ENCODE data around the gene ASB7.

- TF ChIP-seq, protein P1, sequence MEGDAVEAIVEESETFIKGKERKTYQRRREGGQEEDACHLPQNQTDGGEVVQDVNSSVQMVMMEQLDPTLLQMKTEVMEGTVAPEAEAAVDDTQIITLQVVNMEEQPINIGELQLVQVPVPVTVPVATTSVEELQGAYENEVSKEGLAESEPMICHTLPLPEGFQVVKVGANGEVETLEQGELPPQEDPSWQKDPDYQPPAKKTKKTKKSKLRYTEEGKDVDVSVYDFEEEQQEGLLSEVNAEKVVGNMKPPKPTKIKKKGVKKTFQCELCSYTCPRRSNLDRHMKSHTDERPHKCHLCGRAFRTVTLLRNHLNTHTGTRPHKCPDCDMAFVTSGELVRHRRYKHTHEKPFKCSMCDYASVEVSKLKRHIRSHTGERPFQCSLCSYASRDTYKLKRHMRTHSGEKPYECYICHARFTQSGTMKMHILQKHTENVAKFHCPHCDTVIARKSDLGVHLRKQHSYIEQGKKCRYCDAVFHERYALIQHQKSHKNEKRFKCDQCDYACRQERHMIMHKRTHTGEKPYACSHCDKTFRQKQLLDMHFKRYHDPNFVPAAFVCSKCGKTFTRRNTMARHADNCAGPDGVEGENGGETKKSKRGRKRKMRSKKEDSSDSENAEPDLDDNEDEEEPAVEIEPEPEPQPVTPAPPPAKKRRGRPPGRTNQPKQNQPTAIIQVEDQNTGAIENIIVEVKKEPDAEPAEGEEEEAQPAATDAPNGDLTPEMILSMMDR (IDR thresholded peaks at IDR 0.05; ENCODE audit: poor library complexity, severe bottlenecking): no peak
- no peak for TF ChIP-seq TAF1 (IDR thresholded peaks at IDR 0.05; ENCODE audit: low read depth)
- TF ChIP-seq POLR2AphosphoS5 (IDR thresholded peaks at IDR 0.05): no peak
- no peak for TF ChIP-seq SMC3 (conservative IDR thresholded peaks at IDR 0.05; ENCODE audit: poor library complexity)
- no peak for TF ChIP-seq EZH2 (IDR thresholded peaks at IDR 0.05; ENCODE audit: borderline replicate concordance, insufficient read depth, low read length, poor library complexity, severe bottlenecking)
Observed at GRCh38 chr15:100558771-100559254, 43.6 kb upstream of the ASB7 start.

Measured in neural cell (in vitro differentiated cells).